Activated CD8-positive, alpha-beta memory T cell treated with anti-CD3 and anti-CD28 coated beads, Interleukin-2, amount 50 U/mL, for 4 hours (primary cell): Measurements from ENCODE around the gene OR10T2.
"Not testable (repeated sequence)": the region's sequence is repeated elsewhere in the genome, so short reads cannot be mapped to it uniquely, and the experiment has no call there.

Experiments
- DNase-seq: peaks from one replicate; pipeline ENCODE4 v3.0.0-alpha.2; 2020

The OR10T2 gene

GRCh38 chr1:158354255-158354654 is 45.0 kb downstream of the OR10T2 start:
- no peak for DNase-seq

- DNase-seq, result no peak
These were observed 45.8 kb downstream of the OR10T2 start, which contains the start of gene CD1E for GRCh38 chr1:158353303-158354075. CD1E (plus strand) TSS chr1:158353894; CDS start chr1:158353989, 95 bp downstream.

GRCh38 chr1:158348946-158349345 is 50.3 kb downstream of the OR10T2 start:
- DNase-seq, result not testable (repeated sequence)
